HG02588 (cell line): ENCODE results near the gene APOD.
A peak's percentile ranks its signal among the peaks of the same experiment; 100 is the strongest.

Source experiments
- ATAC-seq: cut with Tn5 transposase; IDR thresholded peaks from one replicate; pipeline ENCODE4 v1.9.1; 2021; ENCODE audit warnings: mild to moderate bottlenecking, moderate library complexity; ENCODE audit not compliant: unreplicated experiment

APOD gene

DNA sequence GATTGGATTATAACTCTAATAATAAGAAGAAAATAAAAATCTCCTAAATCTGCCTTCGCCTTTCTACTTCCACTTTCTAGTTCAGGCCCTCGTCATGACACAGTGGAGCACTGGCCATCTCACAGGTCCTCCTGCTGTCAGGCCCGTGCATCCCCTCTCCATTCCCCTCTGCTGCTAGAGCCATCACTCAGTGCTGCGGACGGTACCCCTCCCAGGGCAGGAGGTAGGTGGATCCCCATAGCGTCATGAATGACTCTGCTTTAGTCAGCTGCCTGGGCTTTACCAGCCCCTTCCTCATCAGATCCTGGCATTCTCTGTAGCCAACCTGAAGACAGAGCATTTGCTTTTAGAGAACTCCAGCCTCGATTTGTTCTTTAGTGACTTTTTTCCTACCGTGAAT lies 28.6 kb downstream of the APOD start:
- no peak for ATAC-seq

DNA sequence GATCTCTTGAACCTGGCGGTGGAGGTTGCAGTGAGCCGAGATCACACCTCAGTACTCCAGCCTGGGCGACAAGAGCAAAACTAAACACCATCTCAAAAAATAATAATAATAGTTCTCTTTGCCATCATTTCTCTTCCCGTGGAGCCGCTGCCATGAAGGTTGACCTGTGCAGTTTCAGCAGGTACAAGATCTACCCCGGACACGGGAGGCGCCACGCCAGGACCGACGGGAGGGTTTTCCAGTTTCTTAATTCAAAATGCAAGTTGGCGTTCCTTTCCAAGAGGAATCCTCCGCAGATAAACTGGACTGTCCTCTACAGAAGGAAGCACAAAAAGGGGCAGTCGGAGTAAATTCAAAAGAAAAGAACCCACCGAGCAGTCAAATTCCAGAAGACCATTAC lies 29.3 kb downstream of the APOD start:
- ATAC-seq = no peak

DNA sequence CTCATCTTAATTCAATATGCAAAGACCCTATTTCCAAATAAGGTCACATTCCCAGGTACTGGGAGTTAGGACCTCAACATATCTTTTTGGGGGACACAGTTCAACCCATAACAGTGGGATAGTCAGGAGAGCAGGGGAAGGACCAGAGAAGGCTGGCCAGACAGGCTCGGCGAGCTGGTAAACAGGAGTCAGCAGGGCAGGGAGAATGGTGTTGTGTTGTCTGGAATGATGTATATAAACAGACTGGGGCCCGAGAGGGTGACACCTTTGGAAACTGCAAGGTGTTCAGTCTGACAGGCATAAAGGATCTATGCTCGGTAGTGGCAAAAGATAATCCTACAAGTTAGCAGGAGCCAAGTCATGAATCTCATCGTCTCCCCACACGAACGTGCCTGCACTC lies 30.5 kb downstream of the APOD start:
- no peak for ATAC-seq

DNA sequence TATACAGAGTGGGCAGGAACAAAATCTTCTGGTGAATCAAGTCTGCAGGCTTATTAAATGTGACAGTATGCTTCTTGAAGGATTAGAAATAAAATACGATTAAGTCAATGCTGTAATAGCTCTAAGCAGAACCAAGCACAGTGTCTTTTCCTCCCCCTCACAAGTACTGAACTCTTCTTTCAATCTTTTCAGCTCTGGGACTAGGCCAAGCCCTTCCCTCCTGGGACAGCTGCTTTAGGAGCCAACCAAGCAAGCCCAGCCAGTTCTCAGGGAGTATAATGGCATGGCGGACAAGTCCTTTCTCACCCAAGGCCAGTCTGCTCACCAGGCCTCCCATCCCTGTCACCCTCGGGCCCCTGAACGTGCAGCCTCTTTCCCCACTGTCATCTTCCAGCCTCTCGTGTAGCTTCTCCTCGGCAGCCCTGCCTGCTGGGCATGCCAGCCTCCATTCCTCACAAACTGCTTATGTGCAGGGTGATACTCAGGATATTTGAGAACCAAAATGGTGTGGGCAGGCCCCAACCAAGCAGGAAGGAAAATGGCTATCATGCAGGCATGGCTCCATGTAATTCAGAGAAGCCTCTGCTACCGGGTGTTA lies 32.3 kb downstream of the APOD start:
- ATAC-seq = no peak

DNA sequence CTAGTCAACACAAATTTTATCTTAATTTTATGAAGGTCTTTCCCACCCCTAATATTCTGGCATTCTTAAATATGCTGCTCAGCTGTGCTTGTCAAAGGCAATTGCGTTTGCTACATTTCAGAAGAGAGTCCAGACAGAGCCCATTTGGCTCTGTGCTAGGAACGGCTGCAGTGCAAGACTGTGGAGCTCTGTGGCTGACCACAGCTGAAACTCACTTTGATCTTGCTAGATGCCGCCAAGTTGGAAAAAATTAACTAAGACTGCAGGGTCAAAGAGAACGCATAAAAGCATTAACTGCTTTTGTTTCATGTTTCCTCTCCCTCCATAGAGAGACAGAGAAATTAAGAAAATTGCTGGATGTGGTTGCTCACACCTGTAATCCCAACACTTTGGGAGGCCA lies 33.0 kb downstream of the APOD start:
- ATAC-seq = no peak

DNA sequence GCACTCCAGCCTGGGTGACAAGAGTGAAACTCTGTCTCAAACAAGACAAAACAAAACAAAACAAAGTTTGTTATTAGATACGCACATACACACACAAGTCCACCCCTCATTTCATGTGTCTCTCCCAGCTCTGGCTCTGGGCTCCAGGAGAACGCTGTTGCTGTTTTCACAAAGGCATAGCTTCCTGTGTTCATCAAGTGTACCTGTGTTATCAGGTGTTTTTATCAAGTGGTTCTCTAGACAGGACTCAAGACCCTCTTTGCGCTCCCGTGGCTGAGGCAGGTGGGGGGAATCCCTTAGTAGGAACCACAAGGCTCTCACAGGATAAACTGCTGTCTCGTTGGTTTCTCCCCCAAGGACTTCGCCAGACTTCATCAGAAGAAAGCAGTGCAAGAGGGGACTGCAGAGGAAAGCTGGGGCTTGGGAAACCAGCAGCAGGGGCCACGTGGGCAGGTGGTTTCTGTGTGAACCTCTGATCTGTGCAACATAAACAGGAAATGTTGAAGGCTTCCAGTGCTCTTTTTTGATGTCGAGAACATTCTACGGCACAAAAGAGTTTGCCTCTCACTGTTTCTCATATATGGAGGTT lies 33.7 kb downstream of the APOD start:
- peak; percentile 67 for ATAC-seq

DNA sequence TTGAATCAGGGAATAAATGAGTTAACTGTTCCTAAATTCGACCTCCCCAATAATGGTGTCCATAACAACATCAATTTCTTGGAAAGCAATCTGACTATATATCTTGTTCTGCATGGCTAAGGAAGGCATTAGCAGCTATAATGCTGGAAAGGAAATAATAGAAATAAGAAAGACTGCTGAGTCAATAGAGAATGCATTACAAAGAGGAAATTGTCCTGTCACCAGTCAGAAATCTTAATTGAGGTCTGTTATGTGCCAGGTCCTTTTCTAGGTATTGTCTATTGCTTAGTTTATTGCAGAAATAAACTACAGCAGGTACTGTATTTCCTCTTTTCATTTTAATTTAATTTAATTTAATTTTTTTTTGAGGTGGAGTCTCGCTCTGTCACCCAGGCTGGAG lies 34.8 kb downstream of the APOD start:
- no peak for ATAC-seq

DNA sequence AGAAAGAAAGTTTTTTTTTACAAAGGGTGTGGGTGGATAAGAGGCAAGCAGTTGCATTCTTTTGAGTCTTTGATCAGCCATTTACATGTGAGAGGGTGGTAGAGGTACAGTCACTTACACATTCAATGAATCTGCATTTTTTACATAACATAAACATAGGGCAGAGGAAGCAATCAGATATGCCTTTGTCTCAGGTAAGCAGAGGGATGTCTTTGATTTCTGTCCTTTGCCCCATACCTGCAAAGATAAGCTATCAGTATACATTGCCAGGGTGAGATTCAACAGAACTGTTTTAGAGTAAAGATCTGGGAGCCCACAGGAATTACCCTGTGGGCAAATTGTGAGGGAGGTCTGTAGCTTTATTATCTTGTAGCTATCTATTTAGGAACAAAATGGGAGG lies 35.2 kb downstream of the APOD start:
- ATAC-seq = no peak

DNA sequence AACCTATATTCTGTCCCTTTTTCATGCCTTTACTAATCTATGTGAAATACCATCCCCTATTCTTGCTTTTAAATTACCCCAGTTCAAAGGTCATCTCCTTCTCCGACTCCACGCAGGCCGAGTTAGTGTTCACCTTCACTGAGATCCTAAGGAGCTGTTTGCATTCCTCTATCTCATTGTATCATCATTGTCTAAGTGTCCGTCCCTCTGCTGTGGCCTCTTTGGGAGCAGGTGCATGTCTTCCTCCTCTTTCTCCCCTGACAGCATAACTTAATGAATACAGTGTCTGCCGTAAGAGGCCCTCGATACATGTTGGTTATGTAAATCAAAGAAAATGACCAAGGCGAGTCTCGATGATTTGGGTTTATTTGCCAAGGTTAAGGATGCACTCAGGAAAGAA lies 35.7 kb downstream of the APOD start:
- ATAC-seq = no peak

DNA sequence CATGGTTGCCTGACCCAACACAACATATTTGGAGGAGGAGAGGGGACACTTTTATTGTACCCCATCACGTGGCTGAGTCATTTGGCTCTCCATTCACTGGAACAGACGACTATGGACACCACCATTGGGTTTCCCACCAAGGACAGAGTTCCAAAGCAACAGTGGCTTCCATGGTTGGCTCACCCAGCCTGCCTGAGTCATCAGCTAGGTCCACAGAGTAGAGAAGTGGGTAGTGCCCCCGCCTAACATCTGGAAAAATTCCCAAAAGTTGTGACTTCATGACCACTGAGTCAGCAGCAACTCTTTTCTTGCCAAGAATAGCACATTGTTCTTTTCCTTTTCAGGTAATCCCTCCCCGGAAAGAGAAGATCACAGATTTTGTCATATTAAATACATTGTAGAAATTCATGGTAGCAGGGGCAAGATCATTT lies 37.6 kb downstream of the APOD start:
- ATAC-seq = no peak

DNA sequence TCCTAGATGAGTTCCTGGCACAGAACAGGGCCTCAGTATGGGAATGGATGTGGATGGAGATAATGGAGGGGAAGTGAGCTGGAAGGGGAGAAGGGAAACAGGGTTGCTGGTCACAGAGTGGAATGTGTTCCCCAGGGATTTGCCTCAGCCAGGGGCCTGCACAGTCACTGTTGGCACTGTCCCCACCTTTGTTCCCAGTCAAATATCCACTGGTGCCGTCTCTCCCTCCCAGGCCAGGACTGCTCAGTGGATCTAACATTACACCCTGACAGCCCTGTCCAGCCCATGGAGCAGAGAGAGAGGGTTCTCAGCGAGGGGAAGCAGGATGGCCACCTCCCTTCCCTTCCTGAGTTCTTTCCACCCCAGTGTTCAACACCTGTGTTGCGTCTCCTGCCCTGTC lies 39.1 kb downstream of the APOD start:
- ATAC-seq = no peak

DNA sequence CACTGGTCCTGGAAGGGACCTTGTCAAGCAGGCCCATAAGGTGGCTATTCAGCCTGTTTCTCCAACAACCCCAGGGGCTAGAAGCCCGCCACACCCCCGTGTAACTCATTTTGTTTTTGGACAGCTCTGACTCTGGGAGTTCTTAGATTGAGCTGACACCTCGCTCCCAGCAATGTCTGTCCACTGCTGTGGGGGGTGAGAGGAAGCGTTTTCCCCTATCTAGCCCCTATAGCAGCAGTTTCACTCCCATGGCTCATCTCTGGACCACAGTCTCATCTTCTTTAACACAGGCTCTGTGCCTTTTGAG lies 39.6 kb downstream of the APOD start:
- ATAC-seq = no peak

DNA sequence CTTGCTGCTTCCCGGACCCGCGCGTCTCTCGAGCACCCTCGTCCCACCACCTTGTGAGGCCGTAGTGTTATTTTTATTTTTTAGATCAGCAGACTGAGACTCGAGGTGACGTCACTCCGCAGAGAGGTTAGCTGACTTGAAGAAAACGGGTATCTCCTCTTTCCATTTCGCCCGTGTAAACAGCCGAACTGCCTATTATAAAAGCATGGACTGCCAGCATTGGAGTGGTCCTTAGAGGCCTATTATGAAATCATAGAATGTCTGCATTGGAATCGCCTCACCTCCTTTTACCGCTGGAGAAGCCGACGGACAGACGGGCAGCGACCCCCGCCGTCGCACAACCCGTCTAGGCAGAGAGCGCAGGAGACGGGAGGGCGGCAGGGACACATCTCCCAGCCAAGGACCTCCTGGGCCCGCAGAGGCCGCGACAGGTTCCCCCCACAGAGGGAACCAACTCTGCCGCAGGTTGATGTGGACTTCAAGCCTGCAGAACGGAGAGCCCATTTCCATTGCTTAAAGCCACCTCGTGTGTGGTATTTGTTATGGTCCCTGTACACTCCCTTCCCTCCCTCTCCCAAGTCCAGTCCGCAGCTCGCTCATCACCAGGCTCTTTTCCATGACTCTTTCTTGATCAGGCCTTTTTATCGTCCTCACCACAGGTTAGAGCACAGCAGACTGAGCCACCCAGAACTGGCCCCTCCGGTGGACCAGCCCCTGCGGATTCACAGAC lies 40.1 kb downstream of the APOD start:
- peak; percentile 2 for ATAC-seq

DNA sequence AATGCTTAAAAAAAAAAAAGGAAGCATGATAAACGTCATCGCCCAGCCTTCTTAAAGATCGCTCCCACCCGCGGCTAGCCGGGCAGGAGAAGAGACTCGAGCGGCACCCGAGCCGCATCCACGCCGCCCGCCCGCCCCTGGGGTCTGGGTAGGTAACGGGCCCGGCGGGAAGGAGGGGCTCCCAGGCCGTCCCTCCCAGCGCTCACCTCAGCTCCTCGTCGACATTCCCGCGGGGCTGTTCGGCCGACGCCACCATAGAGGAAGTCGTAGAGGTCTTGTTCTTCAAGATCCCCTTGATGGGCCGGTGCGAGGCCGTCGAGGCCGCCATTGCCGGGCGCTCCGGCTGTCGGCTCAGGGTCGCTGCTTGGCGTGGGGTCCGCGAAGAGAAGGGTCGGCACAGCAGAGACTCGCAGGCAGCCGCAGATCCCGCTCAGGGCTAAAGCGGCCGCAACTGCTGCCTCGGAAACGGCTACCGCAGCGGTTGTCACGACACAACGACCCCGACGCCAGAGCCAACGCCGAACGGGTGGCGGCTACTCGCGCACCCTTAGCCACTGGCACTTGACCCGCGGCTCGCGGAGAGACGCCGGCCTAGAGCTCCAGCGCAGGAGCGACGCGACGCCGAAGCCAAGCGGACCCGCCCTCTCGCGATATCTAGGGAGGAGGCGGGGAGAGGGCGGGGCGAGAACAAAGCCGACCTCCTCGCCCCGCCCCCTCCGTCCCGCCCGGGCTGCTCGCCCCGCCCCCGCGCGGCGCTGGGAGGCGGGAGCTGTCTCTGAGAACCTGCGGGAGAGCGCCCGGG lies 40.8 kb downstream of the APOD start, which contains the start of gene PPP1R2:
Gene PPP1R2 (minus strand): TSS at position 628 of the 802 bp plus-strand sequence. CDS start 300 bp downstream, at position 328.
- peak; percentile 78 for ATAC-seq

DNA sequence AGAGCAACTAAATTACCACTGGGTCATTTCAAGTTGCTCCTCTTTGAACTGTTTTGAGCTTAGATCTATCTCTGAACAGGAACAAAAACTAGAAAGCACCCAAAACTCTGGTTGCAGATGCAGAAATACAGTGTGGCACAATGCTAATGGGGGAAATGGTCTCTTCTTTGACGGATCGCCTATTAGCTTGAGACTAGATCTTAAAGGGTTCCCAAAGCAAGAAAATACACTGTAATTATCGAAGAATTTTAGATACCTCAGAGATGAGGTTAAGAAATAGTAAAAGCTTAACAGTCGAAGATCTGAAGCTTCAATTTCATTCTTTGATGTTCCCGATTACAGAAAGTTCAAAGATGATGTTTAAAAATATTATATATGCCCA lies 41.4 kb downstream of the APOD start:
- ATAC-seq = no peak

DNA sequence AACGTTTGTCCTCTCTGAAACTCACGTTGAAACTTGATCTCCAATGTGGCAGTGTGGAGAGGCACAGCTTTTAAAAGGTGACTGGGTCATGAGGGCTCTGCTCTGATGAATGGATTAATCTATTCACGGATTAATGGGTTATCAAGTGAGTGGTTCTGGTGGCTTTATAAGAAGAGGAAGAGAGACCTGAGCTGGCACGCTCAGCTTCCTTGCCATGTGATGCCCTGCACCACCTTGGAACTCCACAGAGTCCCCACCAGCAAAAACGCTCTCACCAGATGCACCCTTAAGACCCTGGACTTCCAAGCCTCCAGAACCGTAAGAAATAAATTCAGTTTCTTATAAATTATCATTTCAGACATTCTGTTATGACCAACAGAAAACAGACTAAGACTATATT lies 43.2 kb downstream of the APOD start:
- ATAC-seq = no peak

DNA sequence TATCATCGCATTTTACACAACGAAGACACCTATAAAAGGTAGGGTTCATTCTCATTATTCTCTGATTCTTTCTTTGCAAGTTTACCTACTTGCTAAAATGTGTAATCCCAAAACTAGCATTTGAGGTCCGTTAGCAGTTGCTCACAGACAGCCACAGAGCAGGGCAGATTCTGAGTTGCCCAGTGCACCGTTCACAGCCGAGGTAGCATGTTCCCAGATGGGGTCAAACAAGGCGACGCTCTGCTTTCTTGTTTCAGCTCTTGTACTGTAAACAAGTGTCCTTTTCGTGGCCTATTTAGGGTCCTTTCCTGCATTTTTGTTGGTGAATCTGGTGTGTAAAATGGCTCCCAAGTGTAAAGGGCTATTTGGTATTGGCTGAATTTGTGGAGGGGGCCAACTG lies 43.7 kb downstream of the APOD start:
- no peak for ATAC-seq

DNA sequence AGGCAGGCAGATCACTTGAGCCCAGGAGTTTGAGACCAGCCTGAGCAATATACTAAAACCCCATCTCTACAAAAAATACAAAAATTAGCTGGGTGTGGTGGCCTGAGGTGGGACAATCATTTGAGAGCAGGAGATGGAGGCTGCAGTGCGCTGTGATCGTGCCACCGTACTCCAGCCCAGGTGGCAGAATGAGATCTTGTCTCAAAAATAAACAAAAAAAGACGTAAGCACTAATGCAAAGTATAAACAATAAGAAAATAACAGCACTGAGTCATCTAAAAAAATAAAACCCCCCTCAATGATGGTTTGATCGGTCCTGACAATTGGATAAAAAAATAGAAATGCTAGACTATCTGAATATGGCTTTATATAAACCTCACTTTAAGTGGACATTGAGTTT lies 44.3 kb downstream of the APOD start:
- ATAC-seq = no peak

DNA sequence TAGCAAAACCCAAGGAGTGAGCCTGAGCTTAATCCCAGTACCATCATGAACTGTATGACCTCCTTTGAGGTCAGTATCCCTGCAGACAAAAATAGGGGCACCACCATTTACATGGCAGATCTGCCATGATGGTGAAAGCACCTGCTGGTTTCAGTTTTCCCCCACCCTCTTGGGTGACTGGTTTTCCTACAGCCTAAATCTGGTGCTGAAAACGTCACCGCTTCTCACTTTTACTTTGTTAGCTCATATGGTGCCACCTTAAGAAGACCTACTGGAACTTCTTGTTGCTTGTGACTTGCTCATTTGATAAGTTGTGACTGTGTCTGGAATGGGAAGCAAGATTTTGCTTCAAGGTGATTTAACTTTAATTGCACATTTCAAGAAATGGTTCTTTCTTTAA lies 45.7 kb downstream of the APOD start:
- ATAC-seq = peak; percentile 73

DNA sequence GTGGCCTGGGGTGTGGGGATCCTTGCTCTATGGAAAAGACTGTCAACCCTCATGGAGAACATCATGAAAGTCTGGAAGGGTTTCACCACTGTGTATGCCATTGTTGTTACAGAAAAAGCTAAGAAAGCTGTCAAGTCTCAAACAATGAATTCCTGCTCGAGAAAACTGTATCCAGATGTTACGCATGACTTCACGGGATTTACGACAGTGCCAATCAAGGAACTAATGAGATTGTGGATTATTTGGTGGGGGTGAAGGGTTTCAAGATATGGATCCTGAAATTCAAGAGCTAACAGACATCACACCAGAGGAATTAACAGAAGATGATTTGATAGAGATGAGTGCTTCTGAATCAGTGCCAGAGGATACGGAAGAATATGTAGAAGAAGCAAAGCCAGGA lies 48.4 kb downstream of the APOD start:
- no peak for ATAC-seq

DNA sequence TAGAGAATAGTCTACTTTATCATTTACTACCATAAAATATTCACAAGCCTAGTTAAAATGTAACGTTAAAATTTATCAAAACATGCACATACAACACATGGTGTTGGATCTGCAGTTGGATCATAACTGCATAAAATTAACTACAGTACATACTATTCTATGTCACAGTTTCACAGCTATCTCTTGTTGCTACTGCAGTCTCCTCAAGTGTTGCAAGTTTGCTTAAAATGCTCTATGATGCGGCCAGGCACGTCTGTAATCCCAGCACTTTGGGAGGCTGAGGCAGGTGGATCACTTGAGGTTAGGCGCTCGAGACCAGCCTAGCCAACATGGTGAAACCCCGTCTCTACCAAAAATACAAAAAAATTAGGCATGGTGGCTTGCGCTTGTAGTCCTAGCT lies 50.9 kb downstream of the APOD start:
- ATAC-seq = no peak

DNA sequence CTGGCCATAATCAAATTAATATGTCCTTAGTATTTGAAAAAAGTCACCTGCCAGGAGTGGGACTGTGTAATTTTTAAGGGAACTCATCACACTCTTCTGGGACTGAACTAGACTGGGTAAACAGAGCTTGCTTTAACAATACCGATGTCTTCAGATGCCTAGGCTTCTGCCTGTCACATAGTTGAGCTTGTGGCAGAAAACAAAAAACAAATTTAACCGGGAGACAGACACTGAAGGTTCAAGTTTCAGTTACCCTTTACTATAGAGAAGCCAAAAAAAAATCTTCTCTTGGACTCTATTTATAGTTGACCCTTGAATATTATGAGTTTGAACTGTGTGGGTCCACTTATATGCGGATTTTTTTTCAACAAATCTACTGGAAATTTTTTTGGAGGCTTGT lies 51.4 kb downstream of the APOD start:
- ATAC-seq = no peak
